HT1080 (cell line): ENCODE data around the gene KRT86. TPM values are rescaled to one million over a fixed set of nuclear protein-coding genes. Genes with fewer than 3 reads are reported as not detected.
"Not testable (repeated sequence)": the region's sequence is repeated elsewhere in the genome, so short reads cannot be mapped to it uniquely, and the experiment has no call there.

Experiments used
- DNase-seq: peaks from one replicate; pipeline ENCODE4 v3.0.0-alpha.2; 2015; ENCODE audit warnings: low read depth
- total RNA-seq: library from RNA; depleted of rRNA; stranded (reverse); fragments of >200 nt; shearing (Covaris generic); gene quantifications from 2 replicates; pipeline ENCODE4 v1.2.3, GENCODE V29; 2014

KRT86 gene
- total RNA-seq, 1 experiment from 2014 or later: 1.2 TPM

DNA sequence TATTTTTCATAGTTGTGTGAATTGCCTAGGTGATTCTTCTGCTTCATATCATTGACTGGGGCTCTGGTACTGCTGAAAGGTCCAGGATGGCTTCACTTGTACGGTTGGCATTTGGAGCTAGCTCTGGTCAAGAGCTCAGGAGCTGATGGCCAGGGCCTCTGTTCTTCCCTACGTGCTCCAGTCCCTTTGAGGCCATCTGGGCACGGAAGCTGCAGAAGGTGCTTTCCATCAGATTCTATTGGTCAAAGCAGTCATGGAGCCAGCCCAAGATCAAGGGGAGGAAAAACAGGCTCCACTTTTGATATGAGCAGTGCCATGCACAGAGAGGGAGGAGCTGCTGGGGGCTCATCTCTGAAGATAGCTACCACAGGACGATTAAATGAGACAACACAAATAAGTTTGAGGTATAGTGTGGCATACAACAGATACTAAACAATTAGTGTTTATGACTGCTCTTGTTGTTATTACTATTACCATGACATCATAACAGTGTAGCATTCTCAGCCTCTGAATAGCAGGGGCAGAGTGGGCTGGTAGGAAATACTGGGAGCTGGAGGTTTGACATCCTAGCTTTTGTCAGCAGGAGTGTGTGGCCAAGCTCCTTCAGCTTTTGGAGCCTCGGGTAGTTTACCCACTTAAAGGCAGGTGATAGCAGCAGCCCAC is 36.3 kb downstream of the KRT86 start:
- no peak for DNase-seq

DNA sequence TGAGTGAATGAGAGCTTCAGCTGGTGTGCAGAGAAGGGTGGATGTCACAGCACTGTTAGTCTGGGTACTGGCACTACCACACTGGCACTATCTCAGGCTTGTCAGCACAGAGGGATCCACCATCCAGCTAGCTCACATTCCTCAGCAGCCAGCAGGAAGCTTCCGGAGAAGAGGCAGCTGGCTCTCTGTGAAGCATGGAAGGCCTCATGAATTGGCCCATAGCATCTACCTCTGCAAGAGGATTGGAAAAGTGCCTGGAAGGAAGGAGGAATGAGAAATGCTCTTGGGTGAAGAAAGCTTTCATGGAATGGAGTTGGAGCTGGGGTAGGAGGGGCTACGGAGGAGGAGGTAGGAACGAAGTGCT is 36.8 kb downstream of the KRT86 start:
- no peak for DNase-seq

DNA sequence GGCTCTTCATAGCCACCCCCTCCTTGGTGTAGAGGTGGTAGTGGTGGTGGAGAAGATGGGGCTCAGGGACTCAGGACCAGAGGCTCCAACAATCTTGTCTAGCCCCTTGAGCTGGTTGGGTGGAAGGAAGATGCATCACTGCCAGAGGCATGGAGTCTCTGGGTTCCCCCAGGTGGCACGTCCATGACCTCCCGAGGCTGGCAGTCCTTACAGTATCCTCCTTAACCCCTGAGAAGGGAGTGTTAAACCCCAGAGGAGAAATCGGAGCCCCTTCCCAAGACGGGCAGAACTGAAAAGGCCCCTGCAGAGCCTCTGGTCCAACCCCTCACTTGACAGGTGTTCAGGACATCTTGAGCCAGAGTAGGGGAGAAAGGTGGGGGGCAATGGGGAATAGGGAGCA is 37.6 kb downstream of the KRT86 start:
- no peak for DNase-seq

DNA sequence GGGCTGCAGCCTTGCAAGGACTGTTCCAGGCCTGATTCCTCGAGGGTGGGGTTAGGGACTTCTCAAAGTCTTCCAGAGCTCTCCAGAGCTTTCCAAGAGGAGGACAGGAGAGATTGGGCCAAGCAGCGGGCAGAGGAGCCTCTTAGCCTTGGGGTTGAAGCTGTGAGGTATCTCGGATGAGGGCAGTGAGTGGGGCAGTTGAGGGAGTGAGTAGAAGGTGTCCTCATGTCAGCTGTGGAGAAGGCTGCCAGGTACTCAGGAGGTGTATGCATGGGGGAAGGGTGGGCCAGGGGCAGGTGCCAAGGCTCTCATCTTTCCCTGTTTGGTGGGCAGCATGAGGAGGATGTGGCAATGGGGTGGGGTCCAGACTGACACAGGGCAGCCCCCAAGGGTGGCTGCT is 39.0 kb downstream of the KRT86 start:
- no peak for DNase-seq

DNA sequence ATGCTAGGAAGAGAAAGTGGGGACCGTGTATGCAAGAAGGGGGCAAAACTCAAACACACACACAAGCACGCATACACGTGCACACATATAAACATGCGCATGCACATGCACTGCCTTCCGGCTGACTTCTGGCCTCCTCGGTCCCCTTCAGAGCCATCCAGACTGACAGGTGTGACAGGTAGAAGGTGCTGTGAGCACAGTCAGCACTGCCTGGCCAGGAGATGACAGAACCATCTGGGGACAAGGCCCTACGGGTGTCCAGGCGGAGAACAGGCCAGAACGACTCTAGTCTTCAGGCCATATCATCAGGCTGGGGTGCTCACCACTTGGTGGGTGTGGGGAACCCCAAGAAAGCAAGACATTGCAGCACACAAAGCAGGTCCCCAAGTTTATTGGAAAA is 39.5 kb downstream of the KRT86 start:
- DNase-seq: no peak

DNA sequence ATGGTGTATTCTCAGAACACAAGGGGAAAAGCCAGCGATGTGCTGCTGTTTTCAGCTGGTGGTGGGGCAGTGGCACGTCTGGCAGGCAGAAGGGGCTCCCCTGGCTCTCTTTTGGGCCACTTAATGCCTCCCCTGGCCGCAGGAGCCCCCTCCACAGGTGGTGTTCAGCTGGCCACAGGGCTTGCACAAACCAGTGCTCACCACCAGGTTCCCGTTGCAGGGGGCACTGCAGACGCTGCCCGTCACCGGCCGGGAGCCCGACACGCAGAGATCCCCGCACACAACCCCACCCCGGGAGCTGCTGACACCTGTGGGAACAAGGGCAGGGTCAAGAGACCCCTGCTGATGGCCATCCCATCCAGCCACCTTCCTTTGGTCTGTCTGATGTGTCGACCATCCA is 40.1 kb downstream of the KRT86 start:
- DNase-seq: no peak

DNA sequence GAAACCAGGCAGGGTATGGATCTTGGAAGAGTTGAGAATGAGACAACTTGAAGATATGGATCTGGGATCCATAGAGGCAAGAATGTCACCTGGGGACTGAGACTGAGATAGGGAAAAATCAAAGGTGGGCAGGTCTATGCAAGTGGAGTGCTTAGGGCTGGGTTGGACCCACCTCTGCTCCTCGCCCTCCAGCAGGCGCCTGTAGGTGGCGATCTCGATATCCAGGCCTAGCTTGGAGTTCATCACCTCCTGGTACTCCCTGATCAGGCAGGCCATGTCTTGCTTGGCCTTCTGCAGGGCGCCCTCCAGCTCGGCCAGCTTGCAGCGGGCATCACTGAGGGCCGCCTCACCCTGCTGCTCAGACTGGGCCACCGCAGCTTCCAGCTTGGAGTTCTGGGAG is 41.3 kb downstream of the KRT86 start:
- DNase-seq: not testable (repeated sequence)

DNA sequence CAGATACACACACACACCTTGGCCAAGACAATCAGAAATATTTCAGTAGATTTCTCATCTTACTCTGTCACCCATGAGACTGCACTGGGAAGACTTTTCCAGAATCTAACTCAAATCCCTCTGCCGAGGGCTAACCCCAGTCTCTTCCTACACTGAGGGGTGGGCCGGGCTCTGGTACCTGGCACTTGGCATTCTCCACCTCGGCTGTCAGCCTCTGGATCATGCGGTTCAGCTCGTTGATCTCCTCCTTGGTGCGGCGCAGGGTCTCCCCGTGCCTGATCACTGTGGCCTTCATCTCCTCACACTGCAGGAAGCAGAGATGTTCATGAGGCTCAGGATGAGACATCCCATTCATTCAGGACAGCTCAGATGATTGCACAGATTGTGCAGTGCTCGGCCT is 41.8 kb downstream of the KRT86 start:
- DNase-seq: no peak

DNA sequence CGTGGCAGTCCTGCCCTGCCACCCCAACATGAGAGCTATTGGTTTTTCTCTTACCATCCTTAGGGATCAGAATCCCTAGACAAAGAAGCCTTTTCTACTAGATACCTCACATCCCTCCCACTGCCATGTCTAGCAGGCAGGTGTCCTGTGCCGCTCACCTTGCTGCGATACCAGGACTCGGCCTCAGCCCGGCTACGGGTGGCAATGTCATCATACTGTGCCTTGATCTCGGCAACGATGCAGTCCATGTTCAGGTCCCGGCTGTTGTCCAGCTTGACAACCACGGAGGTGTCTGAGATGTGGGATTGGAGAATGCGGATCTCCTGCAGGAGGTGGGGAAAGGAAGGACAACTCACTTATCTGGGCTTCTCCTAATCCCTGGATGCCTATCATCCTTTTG is 42.3 kb downstream of the KRT86 start:
- DNase-seq: no peak

DNA sequence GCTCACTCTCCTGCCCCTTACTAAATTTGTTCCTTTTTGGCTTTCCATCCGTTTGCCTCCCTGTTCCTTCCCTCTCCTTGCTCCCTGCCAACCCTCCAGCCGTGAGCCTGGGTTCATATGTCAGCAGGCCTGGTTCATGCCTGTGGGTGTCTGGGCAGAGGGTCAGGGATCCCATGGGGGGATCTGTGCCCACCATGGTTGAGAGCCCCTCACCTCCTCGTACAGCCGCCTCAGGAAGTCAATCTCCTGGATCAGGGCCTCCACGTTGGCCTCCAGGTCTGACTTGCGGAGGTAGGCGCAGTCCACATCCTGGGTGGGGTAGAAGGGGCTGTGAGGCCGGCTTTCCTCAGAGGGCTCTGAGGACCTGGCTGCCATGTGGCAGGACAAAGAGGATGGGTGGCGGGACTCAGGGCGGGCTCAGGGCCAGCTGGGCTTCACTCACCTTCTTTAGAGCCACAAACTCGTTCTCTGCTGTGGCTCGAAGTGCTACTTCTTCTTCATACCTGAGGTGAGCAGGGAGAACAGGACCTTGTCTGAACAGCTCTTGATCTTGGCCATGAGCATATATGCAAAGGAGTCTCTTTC is 43.1 kb downstream of the KRT86 start:
- DNase-seq: no peak

DNA sequence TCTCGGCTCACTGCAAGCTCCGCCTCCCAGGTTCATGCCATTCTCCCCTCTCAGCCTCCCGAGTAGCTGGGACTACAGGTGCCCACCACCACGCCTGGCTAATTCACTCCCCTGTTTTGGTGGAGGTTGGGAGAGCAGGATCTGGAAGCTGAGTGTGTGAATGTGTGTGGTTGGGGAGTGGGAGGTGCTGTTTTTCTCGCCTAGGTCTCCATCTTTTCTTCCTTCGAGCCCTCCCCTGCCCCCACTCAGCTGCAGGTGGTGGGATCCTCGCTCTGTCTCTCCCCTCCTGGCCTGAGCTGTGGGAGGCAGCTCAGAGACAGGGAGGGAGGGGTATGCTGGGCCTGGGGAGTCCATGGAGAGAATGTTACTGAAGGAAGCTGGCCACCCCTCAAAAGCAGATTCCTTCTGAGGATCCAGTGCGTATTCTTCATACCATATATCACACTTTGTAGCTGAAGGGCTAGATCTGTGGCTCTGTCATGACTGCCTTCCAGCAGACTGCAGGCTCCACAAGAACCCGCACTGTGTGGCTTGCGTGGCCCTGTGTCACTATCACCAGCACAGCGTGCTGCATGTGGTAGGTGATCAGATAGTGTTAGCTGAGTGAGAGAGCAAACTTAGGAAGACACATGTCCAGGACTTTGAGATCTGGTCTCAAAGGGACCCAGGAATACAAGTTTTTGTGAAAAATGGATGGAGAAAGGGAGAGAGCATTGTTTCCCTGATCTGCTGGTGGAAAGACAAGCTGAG is 44.0 kb downstream of the KRT86 start:
- DNase-seq: no peak

DNA sequence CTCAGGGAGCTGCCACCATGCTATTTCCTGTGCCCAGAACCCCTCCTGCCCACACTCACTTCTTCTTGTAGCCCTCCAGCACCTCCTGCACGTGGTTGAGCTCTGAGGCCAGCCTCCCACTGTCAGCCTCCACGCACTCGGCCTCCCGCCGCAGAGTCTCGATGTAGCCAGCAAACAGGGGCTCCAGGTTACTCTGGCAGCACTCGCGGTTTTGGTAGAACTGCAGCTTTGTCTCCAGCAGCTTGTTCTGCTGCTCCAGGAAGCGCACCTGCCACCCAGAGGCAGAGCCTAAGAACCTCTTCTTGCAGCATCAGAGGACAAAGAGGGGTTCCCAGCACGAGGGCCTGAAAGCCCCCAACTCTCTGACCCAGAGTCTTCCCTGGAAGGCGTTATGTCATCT is 44.7 kb downstream of the KRT86 start:
- no peak for DNase-seq

DNA sequence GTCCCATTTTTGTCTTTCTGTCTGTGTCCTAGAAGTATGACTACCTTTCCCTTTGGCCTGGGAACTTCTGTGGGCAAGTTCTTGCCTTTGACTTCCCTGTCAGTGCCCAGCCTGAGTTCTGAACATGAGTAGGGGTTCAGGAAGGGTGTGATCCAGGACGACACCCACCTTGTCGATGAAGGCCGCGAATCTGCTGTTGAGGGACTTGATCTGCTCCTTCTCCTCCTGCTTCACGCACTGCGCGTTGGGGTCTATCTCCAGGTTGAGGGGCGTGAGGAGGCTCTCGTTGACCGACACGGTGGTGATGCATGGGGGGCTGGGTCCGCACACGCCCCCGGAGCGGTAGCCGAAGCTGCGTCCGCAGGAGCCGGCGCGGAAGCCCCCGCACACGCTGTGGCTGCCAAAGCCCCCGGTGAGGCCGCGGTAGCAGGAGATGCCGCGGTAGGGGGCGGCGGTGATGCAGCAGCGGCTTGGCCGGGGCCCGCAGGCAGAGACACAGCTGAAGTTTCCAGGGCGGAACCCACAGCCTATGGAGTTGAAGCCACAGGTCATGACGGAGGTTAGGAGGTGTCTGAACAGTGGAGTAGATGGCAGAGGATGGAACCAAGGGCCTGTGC is 46.4 kb downstream of the KRT86 start, which contains the start of gene KRT83:
KRT83 (minus strand) TSS at position 615 of the 617 bp plus-strand sequence; CDS start at position 552, 63 bp downstream.
- DNase-seq: no peak

DNA sequence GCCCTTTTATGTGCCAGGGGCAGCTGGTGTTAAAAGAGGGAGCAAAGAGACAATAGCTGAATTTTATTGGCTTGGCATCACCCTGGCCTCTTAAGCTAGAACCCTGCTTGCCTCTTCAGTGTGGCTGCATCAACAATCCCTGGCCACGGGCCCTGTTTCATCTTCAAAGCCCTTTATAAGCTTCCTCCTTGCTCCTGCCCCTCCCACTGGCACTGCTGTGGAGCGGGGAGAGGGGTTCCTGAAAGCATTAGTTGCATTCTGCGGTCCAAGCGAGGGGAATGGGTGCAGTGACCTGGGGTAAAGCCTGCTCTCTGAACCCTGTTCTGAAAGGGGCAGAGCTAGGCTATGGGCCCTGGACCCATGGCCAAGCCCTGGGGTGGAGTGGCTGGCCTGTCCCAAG is 47.0 kb downstream of the KRT86 start:
- no peak for DNase-seq

DNA sequence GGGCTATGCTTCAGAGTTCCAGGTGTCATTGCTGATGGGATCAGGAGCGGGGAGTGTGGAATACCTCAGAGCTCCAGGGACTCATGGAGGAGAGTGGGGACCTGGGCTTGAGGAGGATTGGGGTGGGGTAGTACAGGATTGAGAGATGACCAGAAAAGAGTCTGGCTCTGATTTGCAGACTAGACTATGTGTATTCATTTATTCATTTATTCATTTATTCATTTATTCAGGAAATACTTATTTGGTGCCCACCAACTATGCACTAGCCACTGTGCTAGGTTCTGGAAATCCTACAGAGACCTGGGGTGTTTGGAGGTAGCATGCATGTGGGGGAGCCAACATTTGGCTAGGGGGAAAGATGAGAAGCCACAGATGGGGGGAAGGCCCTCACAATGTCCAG is 47.6 kb downstream of the KRT86 start:
- DNase-seq: no peak

DNA sequence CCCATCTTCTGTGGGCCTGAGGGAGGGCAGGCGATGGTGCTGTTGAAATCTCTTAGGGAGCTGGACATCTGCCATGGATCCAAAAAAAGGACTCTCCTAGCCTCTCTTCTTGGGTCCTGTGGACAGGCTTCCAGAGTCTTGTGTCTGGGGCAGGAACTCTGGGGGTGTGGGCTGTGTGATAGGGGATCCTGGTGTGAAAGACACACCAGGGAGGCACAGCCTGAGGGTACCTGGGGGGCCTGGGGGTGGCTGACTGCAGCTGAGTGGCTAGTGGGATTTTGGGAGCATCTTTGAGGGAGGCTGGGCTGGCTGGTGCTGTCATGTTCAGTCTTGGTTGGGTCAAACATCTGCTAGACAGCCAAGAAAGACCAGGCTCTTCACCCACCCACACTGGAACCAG is 48.6 kb downstream of the KRT86 start:
- no peak for DNase-seq

DNA sequence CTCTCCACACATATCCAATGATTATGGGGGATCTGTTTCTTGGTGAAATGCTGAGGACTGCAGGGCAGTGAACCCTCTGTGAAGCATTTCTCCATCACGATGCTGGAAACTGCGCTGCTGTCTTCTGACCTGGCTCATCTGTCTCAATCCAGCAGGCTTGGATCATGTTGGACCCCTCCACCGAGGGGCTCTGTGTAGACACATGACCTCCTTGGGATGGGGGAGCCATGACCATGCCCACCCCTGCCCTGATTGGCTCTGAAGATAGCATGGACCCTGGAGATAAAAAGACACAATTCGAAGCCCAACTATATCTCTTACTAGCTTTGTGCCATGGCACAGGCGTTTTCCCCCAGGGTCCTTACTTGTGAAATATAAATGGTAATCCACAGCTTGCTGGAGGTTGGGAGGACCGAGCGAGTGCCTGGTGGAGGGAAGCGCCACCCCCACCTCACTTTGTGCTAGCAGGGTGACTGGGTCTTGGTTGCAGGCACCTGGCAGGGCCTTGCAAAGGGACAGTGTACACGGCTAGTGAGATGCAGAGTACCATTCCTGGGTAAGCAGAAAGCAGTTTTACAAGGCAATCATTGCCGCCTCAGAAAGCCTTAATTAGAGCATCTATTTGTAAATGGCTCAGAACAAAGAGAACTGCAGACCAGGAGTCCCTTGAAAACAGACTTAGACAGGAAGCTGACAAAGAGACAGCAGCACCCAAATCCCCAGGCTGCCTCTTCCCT is 49.1 kb downstream of the KRT86 start:
- DNase-seq: no peak

DNA sequence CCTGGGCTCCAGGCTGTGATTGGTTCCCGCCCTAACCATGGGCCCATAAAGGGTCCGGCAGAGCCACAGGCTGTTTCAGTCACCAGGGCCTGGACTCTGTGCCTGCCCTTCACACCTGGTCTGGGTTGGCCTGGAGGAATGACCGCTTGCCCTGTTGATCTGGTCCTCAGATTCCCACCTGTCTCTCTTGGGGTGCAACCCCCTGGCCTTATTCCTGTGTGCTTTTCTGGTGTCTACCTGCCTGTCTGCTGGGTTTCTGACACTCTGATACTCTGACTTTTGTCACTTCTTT is 49.7 kb downstream of the KRT86 start:
- no peak for DNase-seq

DNA sequence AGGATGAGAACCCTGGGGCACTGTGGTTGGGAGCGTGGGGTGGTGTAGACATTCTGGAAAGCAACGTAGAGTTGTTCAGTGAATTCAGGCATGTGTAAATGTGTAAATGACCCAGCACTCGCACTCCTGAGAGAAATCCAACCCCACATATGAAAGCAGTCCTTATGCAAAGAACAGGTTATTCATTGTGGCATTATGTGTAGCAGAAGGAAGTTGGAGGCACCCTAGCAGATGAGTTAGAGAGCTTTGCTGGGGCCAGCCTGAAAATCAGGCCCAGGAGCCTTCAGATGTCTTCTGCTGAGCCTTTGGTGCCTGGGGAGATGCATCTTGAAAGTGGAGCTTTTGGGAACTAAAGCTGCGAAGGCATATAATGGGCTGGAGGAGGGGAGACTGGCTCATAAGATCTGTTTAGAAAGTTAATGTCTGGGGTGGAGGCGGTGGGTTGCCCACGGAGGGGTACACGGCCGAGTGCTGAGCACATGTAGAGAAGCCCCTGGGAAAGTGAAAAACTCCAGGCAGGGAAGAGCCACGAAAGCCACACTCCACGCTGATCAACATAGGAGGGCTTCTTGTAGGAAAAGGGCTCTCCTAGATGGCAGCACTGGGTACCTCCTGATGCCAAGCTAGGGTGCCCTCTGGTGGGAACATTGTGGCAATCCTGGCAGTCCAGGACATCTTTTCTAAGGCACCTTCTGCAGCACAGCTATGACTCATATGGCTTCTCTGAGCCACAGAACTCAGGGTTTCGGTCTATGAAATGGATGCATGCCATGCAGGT is 52.8 kb downstream of the KRT86 start:
- peak; percentile 96 for DNase-seq

DNA sequence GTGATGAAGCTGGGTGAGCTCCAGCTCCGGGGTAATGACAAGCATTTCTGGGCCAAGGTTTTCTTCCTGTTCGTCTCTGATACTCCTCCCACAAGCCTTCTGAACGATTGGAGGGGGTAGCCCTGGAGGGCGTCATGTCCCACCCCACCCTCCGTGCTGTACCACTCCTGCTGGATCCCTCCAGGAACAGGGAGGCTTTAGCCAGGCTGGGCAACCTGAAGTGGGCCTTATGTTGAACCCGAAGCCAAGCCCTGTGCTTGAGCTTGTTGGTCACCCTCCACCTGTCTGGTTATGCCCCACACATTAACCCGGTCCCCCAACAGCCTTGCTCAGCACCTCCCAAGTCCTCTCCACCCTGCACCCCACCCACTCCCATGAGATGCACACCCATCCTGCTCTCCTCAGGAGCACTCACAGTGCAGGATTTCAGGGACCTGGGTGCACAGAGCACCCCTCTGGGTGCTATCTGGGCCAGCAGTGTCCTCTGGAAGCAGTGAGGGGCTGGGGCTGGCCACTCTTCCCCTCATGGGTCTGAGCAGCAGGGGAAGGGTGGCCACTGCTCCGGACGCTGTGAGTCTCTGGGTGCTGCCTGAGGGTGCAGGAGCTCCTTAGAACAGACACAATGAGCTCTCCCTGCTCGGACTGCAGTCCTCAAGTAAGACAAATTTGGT is 53.5 kb downstream of the KRT86 start:
- no peak for DNase-seq

DNA sequence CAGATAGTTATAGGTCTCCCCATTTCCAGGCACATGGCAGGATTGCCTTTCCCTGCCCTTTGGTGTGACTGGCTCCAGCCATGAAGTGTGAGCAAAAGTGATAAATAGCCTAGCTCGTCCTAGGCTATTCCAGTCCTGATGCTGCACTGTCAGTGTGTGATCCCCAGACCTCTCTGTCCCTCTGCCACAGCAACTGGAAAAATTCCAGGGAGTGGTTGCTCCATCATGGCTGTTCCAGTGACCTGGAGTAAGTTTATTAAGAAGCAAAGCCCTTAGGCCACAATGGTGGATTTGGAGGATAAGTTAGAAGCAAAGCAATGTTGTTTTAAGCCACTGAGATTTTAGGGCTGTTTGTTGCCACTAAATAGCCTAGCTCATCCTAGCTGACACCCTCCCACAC is 56.6 kb downstream of the KRT86 start:
- DNase-seq: no peak
